Measurements from ENCODE around the gene COL5A1.

COL5A1 gene

DNA sequence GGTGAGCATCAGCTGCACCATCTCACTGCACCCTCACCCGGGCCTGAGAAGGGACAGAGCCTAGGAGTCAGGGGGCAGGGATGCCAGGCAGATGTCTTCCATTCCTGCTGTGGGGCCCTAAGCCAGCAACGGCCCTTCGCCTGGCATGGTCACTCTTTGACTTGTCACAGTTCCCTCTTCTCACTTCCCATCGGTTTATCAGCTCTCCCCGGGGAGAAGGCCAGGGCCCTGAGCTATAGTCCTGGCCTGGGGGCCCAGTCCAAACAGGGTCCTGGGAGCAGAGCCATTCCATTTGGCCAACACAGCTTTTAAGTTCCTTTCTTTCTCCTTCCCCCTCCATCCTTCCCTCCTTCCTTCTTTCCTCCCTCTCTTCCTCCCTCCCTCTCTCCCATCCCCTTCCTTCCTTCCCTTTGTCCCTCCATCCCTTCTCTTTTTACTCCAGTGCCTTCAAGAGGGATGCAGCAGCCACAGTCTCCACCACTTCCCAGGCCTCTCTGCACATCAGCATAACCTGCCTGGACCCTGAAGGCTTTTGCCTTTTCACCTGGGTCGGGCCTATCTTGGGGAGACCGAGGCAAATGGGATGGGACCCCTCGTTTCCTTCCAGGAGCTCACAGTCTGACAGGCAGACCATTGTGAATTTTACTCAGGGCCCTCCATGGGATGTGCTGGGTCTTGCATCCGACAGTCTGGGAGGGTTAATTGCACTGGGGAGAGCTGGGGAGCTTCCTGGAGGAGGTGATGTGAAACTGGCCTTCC lies 4.2 kb downstream of the COL5A1 start:
- ATAC-seq (ENCODE audit: low read depth) (no peak), DNase-seq (ENCODE audit: low spot score in 2 of 2) (no peak)
- Mint-ChIP-seq H3K27ac (no peak overlapping the region), H3K36me3 (no peaks in the 10 kb centered on the region), H3K4me1 (no peaks in the 10 kb centered on the region), H3K9me3 (no peaks in the 10 kb centered on the region), H3K27me3 (peaks cover 5% of the 10 kb centered on the region), H3K4me3 (no peak overlapping the region)

DNA sequence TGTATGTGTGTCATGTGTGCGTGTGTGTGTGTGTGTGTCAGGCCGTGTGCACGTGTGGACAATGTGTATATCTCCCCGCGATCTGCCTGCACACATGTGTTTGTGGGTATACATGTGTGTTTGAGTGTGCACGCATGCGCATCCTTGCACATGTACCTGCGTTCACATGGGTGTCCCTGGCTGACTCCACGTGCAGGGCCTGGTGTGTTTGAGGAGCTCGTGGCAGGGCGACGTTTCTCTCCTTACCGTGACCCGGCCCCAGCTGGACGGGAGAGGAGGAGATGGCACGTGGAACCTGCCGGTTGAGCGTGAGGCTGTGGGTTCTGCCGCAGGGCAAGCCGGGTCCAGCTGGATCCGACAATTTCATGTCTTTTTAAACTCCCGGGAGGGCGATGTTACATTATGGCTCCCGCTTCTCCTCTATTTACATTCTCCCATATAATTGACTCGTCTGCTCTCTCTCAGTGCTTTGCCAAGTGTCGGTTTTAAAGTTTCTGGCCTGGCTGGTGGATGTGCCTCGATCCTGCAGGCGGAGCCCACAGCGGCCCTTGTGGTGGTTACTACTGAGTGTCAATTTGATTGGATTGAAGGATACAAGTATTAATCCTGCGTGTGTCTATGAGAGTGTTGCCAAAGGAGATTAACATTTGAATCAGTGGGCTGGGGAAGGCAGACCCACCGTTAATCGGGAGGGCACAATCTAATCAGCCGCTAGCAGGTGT lies 5.9 kb downstream of the COL5A1 start:
- Mint-ChIP-seq H3K27me3 (peaks cover 5% of the 10 kb centered on the region), H3K4me1 (no peaks in the 10 kb centered on the region), H3K9me3 (no peaks in the 10 kb centered on the region), H3K27ac (no peak overlapping the region), H3K4me3 (no peak overlapping the region), H3K36me3 (no peaks in the 10 kb centered on the region)
- ATAC-seq (ENCODE audit: low read depth) (no peak), DNase-seq (ENCODE audit: low spot score in 2 of 2) (no peak)

DNA sequence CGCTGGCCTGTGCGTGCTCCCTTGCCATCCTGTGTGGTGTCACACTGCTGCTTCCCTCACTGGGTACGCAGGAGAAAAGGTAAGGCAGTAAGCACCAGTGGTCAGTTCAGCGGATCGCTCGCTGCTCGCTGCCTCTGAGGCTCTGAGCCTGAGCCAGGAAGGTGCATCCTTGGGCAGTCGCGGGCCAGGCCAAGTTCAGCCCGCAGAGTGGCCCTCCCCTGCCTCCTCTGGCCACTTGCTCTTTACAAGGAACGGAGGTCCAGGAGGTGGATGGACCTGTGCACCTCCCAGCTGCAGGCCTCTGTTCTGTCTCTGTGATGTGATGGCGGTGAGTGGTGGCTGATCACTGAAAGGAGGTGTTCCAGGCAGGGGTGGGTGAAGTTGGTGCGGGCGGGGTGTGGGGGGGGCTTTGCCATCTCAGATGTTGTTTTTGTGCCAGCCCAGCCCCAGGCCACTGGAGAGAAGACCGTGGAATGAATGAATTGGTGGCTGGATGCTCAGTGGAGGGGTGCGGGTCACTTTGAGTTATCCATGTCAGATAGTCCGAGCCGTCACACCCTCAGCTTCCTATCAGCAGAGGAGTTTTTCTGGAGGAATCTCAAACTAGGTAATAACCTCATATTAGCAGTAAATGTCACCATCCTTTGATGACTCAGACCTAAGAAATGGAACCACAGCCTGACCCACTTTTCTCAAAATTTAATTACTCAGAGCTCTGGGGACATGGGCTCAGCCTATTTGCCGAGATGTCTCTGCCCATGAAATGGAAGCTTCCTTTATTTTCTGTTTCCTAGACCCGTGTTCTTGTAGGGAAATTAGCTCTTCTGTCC lies 7.3 kb downstream of the COL5A1 start:
- peaks cover 5% of the 10 kb centered on the region for H3K27me3 Mint-ChIP-seq
- H3K4me1 Mint-ChIP-seq: no peaks in the 10 kb centered on the region
- H3K36me3 Mint-ChIP-seq: no peaks in the 10 kb centered on the region
- no peak overlapping the region for H3K4me3 Mint-ChIP-seq
- ATAC-seq (ENCODE audit: low read depth) (no peak), DNase-seq (ENCODE audit: low spot score in 2 of 2) (no peak)
- no peaks in the 10 kb centered on the region for H3K9me3 Mint-ChIP-seq
- no peak overlapping the region for H3K27ac Mint-ChIP-seq

DNA sequence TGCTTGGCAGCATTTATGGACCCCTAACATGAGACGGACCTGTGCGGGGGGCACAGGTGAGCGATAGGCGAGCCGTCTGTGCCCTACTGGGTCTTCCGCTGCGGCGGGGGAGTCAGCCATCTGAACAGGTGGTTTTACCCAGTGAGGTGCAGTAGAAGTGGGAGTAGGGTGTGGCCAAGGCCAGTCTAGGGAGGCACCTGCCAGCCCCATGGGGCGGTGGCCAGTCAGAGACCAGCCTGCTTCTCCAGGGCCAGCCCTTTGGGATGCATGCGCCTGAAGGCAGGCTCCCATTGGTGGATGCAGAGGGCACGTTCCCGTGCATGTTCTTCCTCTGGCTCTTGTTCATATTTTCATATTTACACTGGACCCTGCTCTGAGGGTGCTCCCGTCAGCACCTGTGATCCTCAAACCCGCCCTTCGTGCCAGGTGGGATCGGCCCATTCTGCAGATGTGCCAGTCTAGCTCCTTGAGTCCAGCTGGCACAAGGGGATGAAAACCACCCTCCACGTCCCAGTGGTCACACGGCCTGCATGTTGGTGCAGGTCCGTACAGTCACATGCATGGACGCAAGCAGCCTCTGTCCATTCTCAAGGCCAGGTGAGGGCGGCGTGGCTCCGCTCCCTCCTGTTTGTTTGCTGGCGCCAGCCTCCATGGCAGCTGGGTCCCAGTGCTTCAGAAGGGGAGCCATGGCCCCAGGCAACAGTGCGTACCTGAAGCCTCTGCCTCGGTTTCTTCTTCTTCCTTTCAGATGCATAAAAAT lies 9.0 kb downstream of the COL5A1 start:
- H3K4me3 Mint-ChIP-seq: no peak overlapping the region
- ATAC-seq (ENCODE audit: low read depth): no peak
- H3K27me3 Mint-ChIP-seq: peaks cover 4% of the 10 kb centered on the region
- no peaks in the 10 kb centered on the region for H3K9me3 Mint-ChIP-seq
- no peak for DNase-seq (ENCODE audit: low spot score in 2 of 2)
- no peak overlapping the region for H3K27ac Mint-ChIP-seq
- H3K4me1 Mint-ChIP-seq: no peaks in the 10 kb centered on the region
- H3K36me3 Mint-ChIP-seq: no peaks in the 10 kb centered on the region

DNA sequence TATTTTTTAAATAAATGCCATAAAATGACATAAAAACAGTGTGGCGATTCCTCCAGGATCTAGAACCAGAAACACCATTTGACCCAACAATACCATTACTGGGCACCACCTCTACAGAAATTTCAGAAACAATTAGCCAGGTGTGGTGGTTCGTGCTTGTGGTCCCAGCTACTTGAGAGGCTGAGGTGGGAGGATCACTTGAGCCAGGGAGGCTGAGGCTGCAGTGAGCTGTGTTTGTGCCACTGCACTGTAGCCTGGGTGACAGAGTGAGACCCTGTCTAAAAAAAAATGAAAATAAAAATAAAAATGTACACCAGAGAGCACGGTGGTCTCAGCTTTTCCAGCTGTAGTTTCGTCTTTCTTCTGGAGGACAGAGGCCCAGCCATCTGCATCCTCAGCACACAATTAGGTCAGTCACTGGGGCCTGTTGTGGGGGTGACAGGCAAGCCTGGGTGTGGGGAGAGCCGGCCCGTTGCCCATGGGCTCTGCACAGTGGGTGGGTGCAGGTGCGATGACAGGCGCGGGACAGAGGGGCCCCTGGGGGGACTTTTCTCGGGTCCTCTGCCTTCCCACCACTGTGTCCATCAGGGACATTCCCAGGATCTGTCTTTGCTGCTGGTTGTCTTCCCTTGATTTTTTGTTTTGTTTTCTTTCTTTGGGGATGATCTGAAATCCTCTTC lies 9.8 kb downstream of the COL5A1 start:
- no peak overlapping the region for H3K4me3 Mint-ChIP-seq
- no peak overlapping the region for H3K27ac Mint-ChIP-seq
- H3K9me3 Mint-ChIP-seq: no peaks in the 10 kb centered on the region
- H3K4me1 Mint-ChIP-seq: no peaks in the 10 kb centered on the region
- DNase-seq (ENCODE audit: low spot score in 2 of 2) (no peak), ATAC-seq (ENCODE audit: low read depth) (no peak)
- H3K36me3 Mint-ChIP-seq: no peaks in the 10 kb centered on the region
- H3K27me3 Mint-ChIP-seq: peaks cover 2% of the 10 kb centered on the region

DNA sequence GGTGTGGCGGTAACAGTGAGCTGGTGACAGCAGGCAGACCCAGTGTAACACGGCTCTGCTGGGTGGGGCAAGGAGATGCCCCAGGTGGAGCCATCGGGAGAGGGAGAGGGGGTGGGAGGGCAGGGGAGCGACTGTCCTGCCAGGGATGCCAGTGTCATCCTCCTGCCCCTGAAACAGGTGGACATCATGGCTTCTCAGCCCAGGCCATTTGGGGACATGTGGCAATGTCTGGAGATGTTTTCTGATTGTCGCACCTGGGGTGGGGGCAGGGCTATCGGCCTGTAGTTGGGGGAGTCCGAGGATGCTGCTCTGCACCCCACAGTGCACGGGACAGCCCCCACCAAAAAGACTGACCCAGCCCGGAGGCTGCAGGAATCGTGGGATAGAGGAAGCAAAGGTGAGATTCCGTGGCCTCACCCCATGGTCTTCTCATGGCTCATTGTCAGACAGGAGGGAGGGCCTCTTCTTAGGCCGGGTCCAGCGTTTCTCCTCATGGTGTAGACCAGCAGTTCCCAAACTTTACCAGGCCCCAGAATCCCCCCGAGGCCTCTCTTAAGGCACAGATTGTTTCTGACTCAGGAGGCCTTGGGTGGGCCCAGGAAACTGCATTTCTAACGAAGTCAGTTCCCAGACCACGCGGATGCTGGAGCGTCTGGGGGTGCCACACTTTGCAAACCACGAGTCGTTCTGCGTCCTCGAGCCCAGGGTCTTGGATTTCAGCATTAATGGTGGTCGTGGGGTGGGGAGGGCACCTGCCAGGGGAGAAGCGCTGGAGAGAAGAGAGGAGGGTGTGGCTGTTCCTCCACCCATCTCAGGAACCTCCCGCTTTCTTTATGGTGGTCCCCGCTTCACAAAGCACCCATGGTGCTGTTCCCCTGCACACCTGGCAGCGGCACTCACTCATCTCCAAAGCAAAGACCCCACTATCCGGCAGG lies 11.0 kb downstream of the COL5A1 start:
- DNase-seq (ENCODE audit: low spot score in 2 of 2): no peak
- no peaks in the 10 kb centered on the region for H3K36me3 Mint-ChIP-seq
- no peak overlapping the region for H3K4me3 Mint-ChIP-seq
- H3K9me3 Mint-ChIP-seq: no peaks in the 10 kb centered on the region
- peaks cover 2% of the 10 kb centered on the region for H3K27me3 Mint-ChIP-seq
- ATAC-seq (ENCODE audit: low read depth): no peak
- no peak overlapping the region for H3K27ac Mint-ChIP-seq
- no peaks in the 10 kb centered on the region for H3K4me1 Mint-ChIP-seq

GRCh38 chr9:134653259-134654009 lies 11.8 kb downstream of the COL5A1 start:
- no peak for ATAC-seq (ENCODE audit: low read depth)
- no peak for DNase-seq (ENCODE audit: low spot score in 2 of 2)
- Mint-ChIP-seq H3K4me1 (no peaks in the 10 kb centered on the region), H3K27me3 (peaks cover 2% of the 10 kb centered on the region), H3K27ac (no peak overlapping the region), H3K36me3 (no peaks in the 10 kb centered on the region), H3K4me3 (no peak overlapping the region), H3K9me3 (no peaks in the 10 kb centered on the region)

DNA sequence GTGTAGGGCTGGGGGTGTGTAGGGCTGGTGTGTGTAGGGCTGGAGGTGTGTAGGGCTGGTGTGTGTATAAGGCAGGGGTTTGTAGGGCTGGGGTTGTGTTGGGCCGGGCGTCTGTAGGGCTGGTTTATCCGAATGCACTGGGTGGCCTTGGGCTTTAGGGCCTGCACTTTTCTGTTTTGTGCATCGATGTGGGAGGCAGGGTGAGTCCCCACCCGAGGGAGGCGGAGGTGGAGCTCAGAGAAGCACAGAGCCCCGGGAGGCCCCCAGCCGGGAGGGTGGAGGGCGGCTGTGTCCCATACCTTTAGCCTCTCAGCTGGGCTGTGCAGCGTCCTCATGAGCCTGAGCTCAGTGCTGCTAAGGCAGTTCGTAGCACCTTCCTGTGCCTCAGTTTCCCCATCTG lies 13.5 kb downstream of the COL5A1 start:
- no peak for DNase-seq (ENCODE audit: low spot score in 2 of 2)
- H3K9me3 Mint-ChIP-seq: no peaks in the 10 kb centered on the region
- H3K36me3 Mint-ChIP-seq: no peaks in the 10 kb centered on the region
- peaks cover 2% of the 10 kb centered on the region for H3K27me3 Mint-ChIP-seq
- no peak for ATAC-seq (ENCODE audit: low read depth)
- no peak overlapping the region for H3K4me3 Mint-ChIP-seq
- H3K27ac Mint-ChIP-seq: no peak overlapping the region
- H3K4me1 Mint-ChIP-seq: no peaks in the 10 kb centered on the region

DNA sequence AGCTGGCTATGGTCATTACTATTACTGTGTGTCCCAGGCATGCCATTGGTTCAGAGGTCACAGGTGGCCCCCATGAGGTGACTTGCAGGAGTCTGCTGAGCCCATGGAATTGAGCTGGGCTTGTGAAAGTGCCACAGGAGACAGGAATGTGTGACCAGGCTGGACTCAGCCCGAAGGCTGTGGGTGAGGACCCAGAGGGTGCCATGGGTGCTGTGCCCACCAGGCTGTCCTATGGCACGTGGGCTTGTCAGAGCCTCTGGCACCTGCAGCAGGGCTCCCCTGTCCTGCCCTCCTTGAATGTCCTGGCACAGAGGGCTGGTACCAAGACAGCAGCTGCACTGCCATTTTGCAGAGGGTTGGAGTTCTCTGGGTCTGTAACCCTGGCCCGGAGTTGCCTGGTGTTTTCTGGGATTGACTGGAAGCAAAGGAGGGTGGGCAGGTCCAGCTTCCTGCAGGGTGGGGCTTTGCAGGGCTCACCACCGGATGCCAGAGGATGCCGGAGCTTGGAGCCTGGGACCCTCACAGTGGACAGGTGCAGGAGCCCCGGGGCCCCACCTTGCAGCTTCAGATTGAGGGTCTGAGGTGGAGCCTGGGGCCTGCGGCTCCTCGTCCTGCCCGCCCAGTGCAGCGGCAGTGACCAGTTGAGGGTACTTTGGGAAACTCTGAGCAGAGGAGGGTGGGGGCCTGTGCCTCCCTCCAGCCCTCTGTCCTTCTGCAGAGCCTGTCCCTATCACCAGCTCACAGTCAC lies 14.2 kb downstream of the COL5A1 start:
- no peak overlapping the region for H3K4me3 Mint-ChIP-seq
- H3K9me3 Mint-ChIP-seq: peaks cover 2% of the 10 kb centered on the region
- peaks cover 2% of the 10 kb centered on the region for H3K27me3 Mint-ChIP-seq
- H3K27ac Mint-ChIP-seq: no peak overlapping the region
- no peaks in the 10 kb centered on the region for H3K4me1 Mint-ChIP-seq
- H3K36me3 Mint-ChIP-seq: no peaks in the 10 kb centered on the region
- ATAC-seq (ENCODE audit: low read depth) (no peak), DNase-seq (ENCODE audit: low spot score in 2 of 2) (no peak)

GRCh38 chr9:134656334-134657006 lies 14.9 kb downstream of the COL5A1 start:
- DNase-seq (ENCODE audit: low spot score in 2 of 2) (no peak), ATAC-seq (ENCODE audit: low read depth) (no peak)
- no peaks in the 10 kb centered on the region for H3K4me1 Mint-ChIP-seq
- H3K36me3 Mint-ChIP-seq: no peaks in the 10 kb centered on the region
- no peak overlapping the region for H3K27ac Mint-ChIP-seq
- peaks cover 4% of the 10 kb centered on the region for H3K9me3 Mint-ChIP-seq
- H3K27me3 Mint-ChIP-seq: peaks cover 2% of the 10 kb centered on the region
- no peak overlapping the region for H3K4me3 Mint-ChIP-seq

DNA sequence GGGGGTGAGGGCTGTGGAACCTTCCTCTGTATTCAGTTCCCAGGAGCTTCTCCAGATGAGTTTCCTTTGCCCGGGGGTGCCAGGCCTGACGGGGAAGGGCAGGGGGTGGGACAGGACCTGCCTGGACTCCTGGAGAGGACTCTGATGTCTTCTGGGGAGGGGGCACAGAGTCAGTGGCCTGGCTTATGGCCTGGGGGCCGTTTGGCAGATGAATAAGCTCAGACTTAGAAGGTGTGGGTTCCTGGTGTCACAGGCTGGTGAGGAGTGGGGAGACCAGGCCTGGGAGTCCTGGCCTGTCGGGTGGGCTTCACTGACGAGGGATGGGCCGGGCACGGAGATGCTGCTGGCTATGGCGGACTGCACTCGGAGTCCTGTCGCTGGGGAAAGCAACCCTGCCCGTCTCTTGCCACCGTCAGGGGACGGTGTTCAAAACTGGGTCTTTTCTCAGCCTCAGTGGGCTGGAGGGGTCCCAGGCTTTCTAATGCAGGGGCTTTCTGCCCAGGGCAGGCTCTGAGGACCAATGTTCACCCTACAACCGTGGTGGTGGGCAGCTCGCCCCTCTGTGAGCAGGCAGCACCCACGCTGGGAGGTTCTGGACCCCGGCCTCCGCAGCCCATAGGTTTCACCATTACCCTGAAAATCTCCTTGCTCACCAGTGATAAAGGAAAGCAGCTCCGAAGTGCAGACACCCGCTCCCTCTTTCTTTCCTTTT lies 16.2 kb downstream of the COL5A1 start:
- Mint-ChIP-seq H3K27me3 (peaks cover 3% of the 10 kb centered on the region), H3K9me3 (peaks cover 4% of the 10 kb centered on the region), H3K36me3 (no peaks in the 10 kb centered on the region), H3K4me3 (no peak overlapping the region), H3K4me1 (no peaks in the 10 kb centered on the region), H3K27ac (no peak overlapping the region)
- ATAC-seq (ENCODE audit: low read depth): no peak
- no peak for DNase-seq (ENCODE audit: low spot score in 2 of 2)
